Smooth muscle cell (in vitro differentiated cells): ENCODE data around the gene CDK5RAP3. TPM values are rescaled to one million over a fixed set of nuclear protein-coding genes. Genes with fewer than 3 reads are reported as not detected.

ENCODE experiments used
- DNase-seq: peaks from one replicate; lab custom pipeline; 2025; ENCODE audit not compliant: unreplicated experiment; lab: John Stamatoyannopoulos, UW
- H2AFZ ChIP-seq: fragments of 200-600 bp; sonication (generic); 2 replicates; pipeline ENCODE4 v1.6.0; 2016; ENCODE audit warnings: antibody characterized with exemption, low read depth, mild to moderate bottlenecking
- H3F3A ChIP-seq: fragments of 200-600 bp; sonication (generic); 2 replicates; pipeline ENCODE4 v1.6.0; 2017; ENCODE audit warnings: antibody characterized with exemption, low read depth
- H3K27ac ChIP-seq: fragments of 200-600 bp; sonication (generic); 2 replicates; pipeline ENCODE4 v1.5.1; 2016; ENCODE audit warnings: low read depth, mild to moderate bottlenecking
- H3K27me3 ChIP-seq: fragments of 200-600 bp; sonication (generic); 2 replicates; pipeline ENCODE4 v1.6.1; 2016; ENCODE audit warnings: low read depth, mild to moderate bottlenecking
- H3K36me3 ChIP-seq: fragments of 200-600 bp; sonication (generic); 2 replicates; pipeline ENCODE4 v1.5.1; 2016; ENCODE audit warnings: low read depth
- H3K4me1 ChIP-seq: fragments of 200-600 bp; sonication (generic); 2 replicates; pipeline ENCODE4 v1.5.1; 2016; ENCODE audit warnings: low read depth
- H3K4me2 ChIP-seq: fragments of 200-600 bp; sonication (generic); 2 replicates; pipeline ENCODE4 v1.6.0; 2016; ENCODE audit warnings: mild to moderate bottlenecking
- H3K4me3 ChIP-seq: fragments of 200-600 bp; sonication (generic); 2 replicates; pipeline ENCODE4 v1.5.1; 2016; ENCODE audit warnings: mild to moderate bottlenecking
- H3K79me2 ChIP-seq: fragments of 200-600 bp; sonication (generic); 2 replicates; pipeline ENCODE4 v1.6.0; 2016; ENCODE audit warnings: low read depth, mild to moderate bottlenecking
- H3K9ac ChIP-seq: fragments of 200-600 bp; sonication (generic); 2 replicates; pipeline ENCODE4 v1.6.0; 2016; ENCODE audit warnings: low read depth
- H3K9me3 ChIP-seq: fragments of 200-600 bp; sonication (generic); replicated peaks from 2 replicates; pipeline ENCODE4 v1.5.1; 2016; ENCODE audit warnings: low read depth
- H4K20me1 ChIP-seq: fragments of 200-600 bp; sonication (generic); 2 replicates; pipeline ENCODE4 v1.6.0; 2016; ENCODE audit warnings: low read depth
- CTCF ChIP-seq: fragments of 200-600 bp; sonication (generic); IDR thresholded peaks from 2 replicates; pipeline ENCODE4 v1.5.1; 2017; ENCODE audit warnings: borderline replicate concordance, mild to moderate bottlenecking, antibody characterized with exemption; ENCODE audit not compliant: insufficient read depth, poor library complexity, severe bottlenecking
- WGBS: methylation state at CpG from one replicate; pipeline ENCODE4 v1.1.7; 2016; ENCODE audit warnings: low lambda C conversion rate; 5-methylcytosine and 5-hydroxymethylcytosine counted together
- polyA plus RNA-seq: library from polyadenylated mRNA; unstranded; fragments of >200 nt; fragmentation: Nextera tagmentation; extraction: Ambion mirVana; gene quantifications from 2 replicates; pipeline ENCODE4 v1.2.1, GENCODE V29; 2016
- total RNA-seq: library from RNA; depleted of rRNA; stranded (reverse); fragments of >200 nt; gene quantifications from 2 replicates; pipeline ENCODE4 v1.2.3, GENCODE V29; 2014

The CDK5RAP3 gene
- total and polyA plus RNA-seq, 2 experiments from 2014 or later: 79.6 to 119 TPM

GRCh38 chr17:48023400-48024148 lies 52.7 kb downstream of the CDK5RAP3 start:
- Histone ChIP-seq H3K27ac (peak overlapping the region; percentile 78), H3K4me3 (peak overlapping the region; percentile 59), H3K9me3 (no peaks in the 10 kb centered on the region), H3K4me2 (peak overlapping the region; percentile 94), H3K9ac (peak overlapping the region; percentile 55), H3K27me3 (no peaks in the 10 kb centered on the region), H3K36me3 (no peaks in the 10 kb centered on the region), H3K4me1 (peaks cover 29% of the 10 kb centered on the region), H3K79me2 (no peaks in the 10 kb centered on the region), H3F3A (peaks cover 4% of the 10 kb centered on the region), H2AFZ (peak overlapping the region; percentile 81), H4K20me1 (no peaks in the 10 kb centered on the region)
- 1% methylated on average over 52 of the region's 54 CpGs for WGBS
- DNase-seq: peak; percentile 57
- TF ChIP-seq CTCF: peak; percentile 4

GRCh38 chr17:48024149-48025039 lies 53.5 kb downstream of the CDK5RAP3 start:
- Histone ChIP-seq H3K4me1 (peaks cover 29% of the 10 kb centered on the region), H2AFZ (peak overlapping the region; percentile 81), H4K20me1 (no peaks in the 10 kb centered on the region), H3K4me2 (peak overlapping the region; percentile 94), H3K27ac (peak overlapping the region; percentile 78), H3F3A (peaks cover 4% of the 10 kb centered on the region), H3K9me3 (no peaks in the 10 kb centered on the region), H3K79me2 (no peaks in the 10 kb centered on the region), H3K9ac (peak overlapping the region; percentile 55), H3K36me3 (no peaks in the 10 kb centered on the region), H3K4me3 (peak overlapping the region; percentile 59), H3K27me3 (no peaks in the 10 kb centered on the region)
- no peak for TF ChIP-seq CTCF
- 3% methylated on average over 49 of the region's 54 CpGs for WGBS
- no peak for DNase-seq

- no peaks in the 10 kb centered on the region for H3K9me3 ChIP-seq
- H3K4me1 ChIP-seq: peaks cover 29% of the 10 kb centered on the region
- H3K4me2 ChIP-seq: peak overlapping the region; percentile 96
- DNase-seq: peak; percentile 98
- no peaks in the 10 kb centered on the region for H3K79me2 ChIP-seq
- no peaks in the 10 kb centered on the region for H3K27me3 ChIP-seq
- no peaks in the 10 kb centered on the region for H3K36me3 ChIP-seq
- H3K9ac ChIP-seq: peak overlapping the region; percentile 31
- TF ChIP-seq CTCF: peak; percentile 95
- peak overlapping the region; percentile 19 for H2AFZ ChIP-seq
- peaks cover 4% of the 10 kb centered on the region for H3F3A ChIP-seq
- WGBS: 1% methylated on average over 45 of the region's 56 CpGs
- H3K4me3 ChIP-seq: peak overlapping the region; percentile 59
- no peaks in the 10 kb centered on the region for H4K20me1 ChIP-seq
- H3K27ac ChIP-seq: peak overlapping the region; percentile 78
Measured at GRCh38 chr17:48025040-48025903, 54.4 kb downstream of the CDK5RAP3 start.
